HTR-8/SVneo (cell line): ENCODE measurements around the gene A4GALT.
"Not testable (repeated sequence)": the region's sequence is repeated elsewhere in the genome, so short reads cannot be mapped to it uniquely, and the experiment has no call there.

Experiments used
- DNase-seq: peaks from one replicate; pipeline ENCODE4 v3.0.0; 2011; ENCODE audit warnings: low spot score, mixed read lengths; ENCODE audit not compliant: insufficient read length
- FAIRE-seq: peaks from 2 replicates; lab custom pipeline; 2011; peaks lifted over from hg19 to GRCh38; lab: Jason Lieb, UNC

A4GALT gene

GRCh38 chr22:42685941-42686653, 34.6 kb downstream of the A4GALT start:
- FAIRE-seq (no peak), DNase-seq (no peak)

- no peak for FAIRE-seq
- DNase-seq, result no peak
These were observed 36.0 kb downstream of the A4GALT start for GRCh38 chr22:42684462-42685195.

- FAIRE-seq (no peak), DNase-seq (no peak)
These were observed 36.9 kb downstream of the A4GALT start for GRCh38 chr22:42683578-42684283.

GRCh38 chr22:42682113-42682851, 38.4 kb downstream of the A4GALT start:
- no peak for DNase-seq
- no peak for FAIRE-seq

GRCh38 chr22:42680648-42681047, 40.0 kb downstream of the A4GALT start:
- FAIRE-seq (peak; percentile 42), DNase-seq (peak; percentile 68)

- no peak for FAIRE-seq
These were observed 41.0 kb downstream of the A4GALT start for GRCh38 chr22:42679691-42680090.

GRCh38 chr22:42678894-42679293, 41.8 kb downstream of the A4GALT start:
- FAIRE-seq, result no peak
- no peak for DNase-seq

More at GRCh38 chr22:42679691-42680090, 41.0 kb downstream of the A4GALT start:
- no peak for DNase-seq

GRCh38 chr22:42677936-42678335, 42.7 kb downstream of the A4GALT start:
- not testable (repeated sequence) for FAIRE-seq, DNase-seq

- FAIRE-seq, result no peak
- no peak for DNase-seq
These were observed 44.5 kb downstream of the A4GALT start for GRCh38 chr22:42676059-42676607.

- no peak for DNase-seq
- FAIRE-seq, result no peak
These were observed 46.7 kb downstream of the A4GALT start for GRCh38 chr22:42673898-42674401.

- not testable (repeated sequence) for FAIRE-seq, DNase-seq
These were observed 47.6 kb downstream of the A4GALT start for GRCh38 chr22:42673071-42673470.

GRCh38 chr22:42670921-42671709, 49.6 kb downstream of the A4GALT start:
- no peak for DNase-seq
- FAIRE-seq, result no peak

- no peak for FAIRE-seq
- no peak for DNase-seq
These were observed 50.6 kb downstream of the A4GALT start for GRCh38 chr22:42670046-42670445.

GRCh38 chr22:42666393-42666792, 54.3 kb downstream of the A4GALT start:
- not testable (repeated sequence) for FAIRE-seq, DNase-seq

GRCh38 chr22:42664976-42665831, 55.5 kb downstream of the A4GALT start:
- DNase-seq, result no peak
- no peak for FAIRE-seq

- DNase-seq, result peak; percentile 75
- FAIRE-seq, result no peak
These were observed 58.5 kb downstream of the A4GALT start for GRCh38 chr22:42661985-42662831.

- no peak for FAIRE-seq
- DNase-seq, result no peak
These were observed 64.1 kb downstream of the A4GALT start for GRCh38 chr22:42656578-42656977.
